ENCODE results near the gene ZNF70.

DNA sequence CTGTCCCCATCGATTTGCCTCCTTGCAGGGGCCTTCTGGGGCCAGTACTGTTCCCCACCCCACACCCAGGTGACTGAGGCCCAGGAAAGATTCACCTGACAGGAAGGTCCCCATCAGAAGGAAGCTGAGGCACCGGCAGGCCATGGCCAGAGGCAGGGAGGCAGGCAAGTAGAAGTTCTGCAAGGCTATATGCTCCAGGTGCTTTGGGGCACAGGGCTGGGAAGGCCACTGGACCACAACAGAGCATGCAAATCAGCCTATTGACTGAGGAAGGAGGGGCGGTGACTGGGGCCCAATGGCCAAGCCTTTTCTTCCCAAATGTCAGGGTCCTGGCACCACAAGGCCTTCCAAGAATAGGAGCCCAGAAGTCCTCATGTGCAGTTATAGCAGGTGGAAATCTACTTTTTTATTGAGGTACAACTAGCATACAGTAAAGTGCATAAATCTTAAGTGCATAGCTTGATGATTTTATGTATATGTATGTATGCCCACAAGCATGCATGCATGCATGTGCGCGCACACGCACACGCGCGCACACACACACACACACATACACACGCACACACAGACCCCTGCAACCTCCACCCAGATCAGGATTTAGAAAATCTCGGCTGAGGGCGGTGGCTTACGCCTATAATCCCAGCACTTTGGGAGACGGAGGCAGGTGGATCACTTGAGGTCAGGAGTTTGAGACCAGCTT is 3.5 kb upstream of the ZNF70 start, which contains the start of gene VPREB3:
- TF ChIP-seq FOS (IDR thresholded peaks at IDR 0.05; ENCODE audit: low read depth, low read length) (no peak), CTCF (conservative IDR thresholded peaks at IDR 0.05; ENCODE audit: low read depth, low read length) (no peak), POLR2A (IDR thresholded peaks at IDR 0.05; ENCODE audit: low read depth, low read length) (no peak), CHD1 (IDR thresholded peaks at IDR 0.05; ENCODE audit: low read depth, low read length) (no peak), MAZ (IDR thresholded peaks at IDR 0.05; ENCODE audit: borderline replicate concordance, low read depth, low read length) (no peak)

All from IMR-90 (cell line).